NCI-H2029 (cell line): ENCODE measurements around the gene IFT43.
"Not testable (repeated sequence)": the region's sequence is repeated elsewhere in the genome, so short reads cannot be mapped to it uniquely, and the experiment has no call there.

Experiments used
- DNase-seq: peaks from one replicate; lab custom pipeline; 2025; lab: John Stamatoyannopoulos, UW

IFT43 gene

GRCh38 chr14:75980856-75981255 is 4.7 kb upstream of the IFT43 start:
- DNase-seq, result no peak

- peak; percentile 16 for DNase-seq
These were observed 3.9 kb upstream of the IFT43 start, which contains the start of gene TGFB3 for GRCh38 chr14:75981426-75982265. TGFB3 (minus strand) TSS chr14:75981995; CDS start chr14:75980893, 1,102 bp downstream.

GRCh38 chr14:75982266-75983018 is 3.1 kb upstream of the IFT43 start:
- peak; percentile 25 for DNase-seq

- DNase-seq, result no peak
These were observed 2.6 kb upstream of the IFT43 start for GRCh38 chr14:75983019-75983358.

GRCh38 chr14:75984674-75985073 is 889 bp upstream of the IFT43 start:
- peak; percentile 18 for DNase-seq

- no peak for DNase-seq
These were observed 839 bp downstream of the IFT43 start for GRCh38 chr14:75986439-75986765.

GRCh38 chr14:75987201-75987970 is 1.8 kb downstream of the IFT43 start:
- DNase-seq, result no peak

GRCh38 chr14:75989134-75989533 is 3.6 kb downstream of the IFT43 start:
- no peak for DNase-seq

- no peak for DNase-seq
These were observed 4.7 kb downstream of the IFT43 start for GRCh38 chr14:75990297-75990696.

- DNase-seq, result no peak
These were observed 6.2 kb downstream of the IFT43 start for GRCh38 chr14:75991753-75992152.

GRCh38 chr14:75993567-75994041 is 8.0 kb downstream of the IFT43 start:
- no peak for DNase-seq

GRCh38 chr14:75995372-75996041 is 9.9 kb downstream of the IFT43 start:
- no peak for DNase-seq

GRCh38 chr14:75996488-75996887 is 10.9 kb downstream of the IFT43 start:
- DNase-seq, result no peak

GRCh38 chr14:75999511-76000190 is 14.1 kb downstream of the IFT43 start:
- no peak for DNase-seq

GRCh38 chr14:76002383-76002782 is 16.8 kb downstream of the IFT43 start:
- DNase-seq, result no peak

- DNase-seq, result no peak
These were observed 20.7 kb downstream of the IFT43 start for GRCh38 chr14:76006253-76006652.

- DNase-seq, result no peak
These were observed 21.8 kb downstream of the IFT43 start for GRCh38 chr14:76007379-76007778.

- DNase-seq, result no peak
These were observed 22.3 kb downstream of the IFT43 start for GRCh38 chr14:76007852-76008251.

GRCh38 chr14:76009627-76010026 is 24.1 kb downstream of the IFT43 start:
- not testable (repeated sequence) for DNase-seq

GRCh38 chr14:76011930-76012329 is 26.4 kb downstream of the IFT43 start:
- DNase-seq, result no peak

GRCh38 chr14:76012354-76012753 is 26.8 kb downstream of the IFT43 start:
- DNase-seq, result no peak
